ENCODE measurements around the gene S100A10.

Gene S100A10

GRCh38 chr1:151988405-151988923 is 5.2 kb downstream of the S100A10 start:
- DNase-seq (ENCODE audit: low read depth in 2 of 2), result no peak

- no peak for DNase-seq (ENCODE audit: low read depth in 2 of 2)
Observed at GRCh38 chr1:151986501-151987190, 7.0 kb downstream of the S100A10 start.

GRCh38 chr1:151985768-151986167 is 7.9 kb downstream of the S100A10 start:
- no peak for DNase-seq (ENCODE audit: low read depth in 2 of 2)

GRCh38 chr1:151985270-151985669 is 8.4 kb downstream of the S100A10 start:
- DNase-seq (ENCODE audit: low read depth in 2 of 2), result no peak

- no peak for DNase-seq (ENCODE audit: low read depth in 2 of 2)
Observed at GRCh38 chr1:151984313-151984956, 9.2 kb downstream of the S100A10 start.

GRCh38 chr1:151982300-151983005 is 11.2 kb downstream of the S100A10 start:
- no peak for DNase-seq (ENCODE audit: low read depth in 2 of 2)

- no peak for DNase-seq (ENCODE audit: low read depth in 2 of 2)
Observed at GRCh38 chr1:151981178-151981525, 12.5 kb downstream of the S100A10 start.

GRCh38 chr1:151980287-151981177 is 13.1 kb downstream of the S100A10 start:
- no peak for DNase-seq (ENCODE audit: low read depth in 2 of 2)

- no peak for DNase-seq (ENCODE audit: low read depth in 2 of 2)
Observed at GRCh38 chr1:151978922-151979321, 14.7 kb downstream of the S100A10 start.

GRCh38 chr1:151977662-151978230 is 15.9 kb downstream of the S100A10 start:
- no peak for DNase-seq (ENCODE audit: low read depth in 2 of 2)

- DNase-seq (ENCODE audit: low read depth in 2 of 2), result no peak
Observed at GRCh38 chr1:151976858-151977257, 16.8 kb downstream of the S100A10 start.

GRCh38 chr1:151976015-151976343 is 17.7 kb downstream of the S100A10 start:
- no peak for DNase-seq (ENCODE audit: low read depth in 2 of 2)

- DNase-seq (ENCODE audit: low read depth in 2 of 2), result no peak
Observed at GRCh38 chr1:151975311-151976014, 18.2 kb downstream of the S100A10 start.

- DNase-seq (ENCODE audit: low read depth in 2 of 2), result peak in 1 of 2 donors; percentile 21
Observed at GRCh38 chr1:151972542-151973248, 21.0 kb downstream of the S100A10 start.

GRCh38 chr1:151970626-151971025 is 23.0 kb downstream of the S100A10 start:
- DNase-seq (ENCODE audit: low read depth in 2 of 2), result no peak

- DNase-seq (ENCODE audit: low read depth in 2 of 2), result no peak
Observed at GRCh38 chr1:151970128-151970527, 23.5 kb downstream of the S100A10 start.

GRCh38 chr1:151968791-151969399 is 24.8 kb downstream of the S100A10 start:
- no peak for DNase-seq (ENCODE audit: low read depth in 2 of 2)

- no peak for DNase-seq (ENCODE audit: low read depth in 2 of 2)
Observed at GRCh38 chr1:151968058-151968457, 25.6 kb downstream of the S100A10 start.

- DNase-seq (ENCODE audit: low read depth in 2 of 2), result no peak
Observed at GRCh38 chr1:151967091-151967490, 26.6 kb downstream of the S100A10 start.

GRCh38 chr1:151966061-151966460 is 27.6 kb downstream of the S100A10 start:
- DNase-seq (ENCODE audit: low read depth in 2 of 2), result no peak
